CD14-positive monocyte (primary cell): ENCODE data around the gene PPID. TPM values are rescaled to one million over a fixed set of nuclear protein-coding genes. Genes with fewer than 3 reads are reported as not detected.
A peak's percentile ranks its signal among the peaks of the same experiment; 100 is the strongest.
"Not testable (repeated sequence)": the region's sequence is repeated elsewhere in the genome, so short reads cannot be mapped to it uniquely, and the experiment has no call there.

ENCODE experiments used
- DNase-seq, 3 donors: peaks; one replicate each; pipeline ENCODE4 v3.0.0-alpha.2; 2011 to 2022
- H2AFZ ChIP-seq: 2 replicates; pipeline ENCODE4 v1.6.0; 2012; ENCODE audit warnings: mild to moderate bottlenecking, low read depth, low read length, inconsistent platforms; ENCODE audit not compliant: insufficient read depth, poor library complexity, severe bottlenecking
- H3K27ac ChIP-seq, 2 donors: 1 replicate in 1 of 2; 2 replicates in 1 of 2; pipeline ENCODE4 v1.5.1; 2012 to 2013; ENCODE audit warnings: low read length in 2 of 2, control low read depth in 1 of 2, inconsistent platforms in 1 of 2, low read depth in 1 of 2, mild to moderate bottlenecking in 1 of 2
- H3K27me3 ChIP-seq, 2 donors: one replicate each; pipeline versions ENCODE4 v1.6.0 to v1.6.1; 2011 to 2013; ENCODE audit warnings: low read length in 2 of 2; ENCODE audit not compliant: control insufficient read depth in 2 of 2, insufficient read depth in 2 of 2
- H3K36me3 ChIP-seq, 2 donors: replicated peaks in 1 of 2; 1 replicate in 1 of 2; 2 replicates in 1 of 2; pipeline versions ENCODE4 v1.5.1 to v1.6.1; 2012 to 2013; ENCODE audit warnings: low read length in 2 of 2, control low read depth in 1 of 2, inconsistent platforms in 1 of 2, mild to moderate bottlenecking in 1 of 2; ENCODE audit not compliant: insufficient read depth in 2 of 2, control insufficient read depth in 1 of 2
- H3K4me1 ChIP-seq, 2 donors: 1 replicate in 1 of 2; 2 replicates in 1 of 2; pipeline versions ENCODE4 v1.5.1 to v1.6.1; 2012 to 2013; ENCODE audit warnings: low read length in 2 of 2, control low read depth in 1 of 2, inconsistent platforms in 1 of 2, mild to moderate bottlenecking in 1 of 2, moderate library complexity in 1 of 2; ENCODE audit not compliant: insufficient read depth in 2 of 2, control insufficient read depth in 1 of 2
- H3K4me2 ChIP-seq: replicated peaks from 2 replicates; pipeline ENCODE3; 2012; ENCODE audit warnings: low read length, moderate library complexity, mild to moderate bottlenecking; ENCODE audit not compliant: poor library complexity, severe bottlenecking; ENCODE audit errors: extremely low read depth
- H3K4me3 ChIP-seq, 3 experiments: fragments of 200-600 bp in 1 of 3; sonication (generic) in 1 of 3; replicated peaks in 1 of 3; 1 replicate in 2 of 3; 2 replicates in 1 of 3; pipeline ENCODE4 v1.5.1; 2011 to 2013; ENCODE audit warnings: low read length in 3 of 3, mild to moderate bottlenecking in 3 of 3, control low read depth in 2 of 3, low read depth in 2 of 3, inconsistent platforms in 1 of 3, moderate library complexity in 1 of 3
- H3K79me2 ChIP-seq: 2 replicates; pipeline ENCODE4 v1.6.0; 2012; ENCODE audit warnings: mild to moderate bottlenecking, control low read depth, inconsistent platforms, low read length, moderate library complexity; ENCODE audit not compliant: insufficient read depth
- H3K9ac ChIP-seq: 2 replicates; pipeline ENCODE4 v1.6.0; 2017; ENCODE audit warnings: low read length, mild to moderate bottlenecking; ENCODE audit not compliant: insufficient read depth, poor library complexity, severe bottlenecking
- H3K9me3 ChIP-seq, 2 donors: replicated peaks in 1 of 2; 1 replicate in 1 of 2; 2 replicates in 1 of 2; pipeline versions ENCODE4 v1.5.1 to v1.6.1; 2012 to 2013; ENCODE audit warnings: low read length in 2 of 2, control low read depth in 1 of 2; ENCODE audit not compliant: control insufficient read depth in 1 of 2, insufficient read depth in 1 of 2
- H4K20me1 ChIP-seq: 2 replicates; pipeline ENCODE4 v1.6.0; 2012; ENCODE audit warnings: mild to moderate bottlenecking, low read length, control low read depth, moderate library complexity; ENCODE audit not compliant: insufficient read depth
- H3K27ac Mint-ChIP-seq, 7 donors: one replicate each; pipeline ENCODE4 v1.8.0; 2020; ENCODE audit warnings: mild to moderate bottlenecking in 7 of 7, mixed read lengths in 7 of 7, moderate library complexity in 6 of 7, inconsistent platforms in 2 of 7
- H3K27me3 Mint-ChIP-seq, 3 donors: one replicate each; pipeline ENCODE4 v1.8.0; 2021 to 2022; ENCODE audit warnings: low read depth in 3 of 3, mild to moderate bottlenecking in 3 of 3, mixed read lengths in 3 of 3, moderate library complexity in 3 of 3, inconsistent platforms in 1 of 3
- H3K36me3 Mint-ChIP-seq, 2 donors: one replicate each; pipeline ENCODE4 v1.8.0; 2020; ENCODE audit warnings: mixed read lengths in 2 of 2, inconsistent platforms in 1 of 2, mild to moderate bottlenecking in 1 of 2
- H3K4me1 Mint-ChIP-seq: one replicate; pipeline ENCODE4 v1.8.0; 2020; ENCODE audit warnings: mild to moderate bottlenecking, mixed read lengths
- H3K4me3 Mint-ChIP-seq, 2 donors: one replicate each; pipeline ENCODE4 v1.8.0; 2020; ENCODE audit warnings: mild to moderate bottlenecking in 2 of 2, mixed read lengths in 2 of 2, moderate library complexity in 1 of 2
- H3K9me3 Mint-ChIP-seq, 7 donors: one replicate each; pipeline ENCODE4 v1.8.0; 2020 to 2022; ENCODE audit warnings: mixed read lengths in 7 of 7, mild to moderate bottlenecking in 6 of 7, moderate library complexity in 6 of 7, inconsistent platforms in 2 of 7
- WGBS: methylation state at CpG from one replicate; pipeline ENCODE4 v1.1.5; 2013; ENCODE audit warnings: missing lambda C conversion rate; ENCODE audit not compliant: insufficient coverage; 5-methylcytosine and 5-hydroxymethylcytosine counted together
- intact Hi-C, 2 donors: fragments of 100-400 bp; cut with micrococcal nuclease; formaldehyde crosslinking; loops; one replicate each; pipeline versions ENCODE4 v1.15.0 to v1.15.1; 2023
- polyA plus RNA-seq, 3 donors: library from polyadenylated mRNA; depleted of rRNA in 1 of 3; unstranded in 2 of 3; stranded (reverse) in 1 of 3; fragments of 300-500 nt in 2 of 3; fragments of >200 nt in 1 of 3; fragmentation: Illumina TruSeq in 2 of 3; gene quantifications; 1 replicate in 2 of 3; 2 replicates in 1 of 3; pipeline ENCODE4 v1.2.3, GENCODE V29; 2012 to 2021
- TF ChIP-seq, protein P1 (sequence below): fragments of 200-600 bp; IDR thresholded peaks from one replicate; pipeline ENCODE4 v1.8.0; 2022; ENCODE audit warnings: antibody characterized with exemption, mild to moderate bottlenecking

PPID gene
- polyA plus RNA-seq, 3 donors: 11.0 to 30.5 (median 18.1) TPM

DNA sequence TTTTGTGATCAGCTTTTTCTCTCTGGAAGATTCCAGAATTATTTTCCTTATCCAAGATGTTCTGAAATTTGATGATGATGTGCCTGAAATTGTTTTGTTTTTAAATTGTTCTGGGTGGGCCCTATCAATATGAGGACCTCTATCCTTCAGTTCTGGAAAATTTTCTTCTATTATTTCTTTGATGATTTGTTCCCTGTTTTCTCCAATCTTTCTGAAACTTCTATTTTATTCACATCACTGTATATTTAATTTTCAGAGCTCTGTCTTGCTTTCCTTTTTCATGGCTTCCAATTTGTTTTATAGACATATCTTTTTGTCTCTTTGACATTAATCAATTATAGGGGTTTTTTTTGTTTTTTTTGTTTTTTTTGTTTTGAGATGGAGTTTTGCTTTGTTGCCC, 33.4 kb upstream of the PPID start:
- Mint-ChIP-seq H3K27me3 (peaks cover 0 to 8% (median 2%) of the 10 kb centered on the region in 3 donors), H3K27ac (no peak overlapping the region), H3K4me1 (peaks cover 9% of the 10 kb centered on the region), H3K4me3 (no peak overlapping the region), H3K9me3 (peaks cover 2 to 11% (median 7%) of the 10 kb centered on the region in 7 donors), H3K36me3 (no peaks in the 10 kb centered on the region)
- Histone ChIP-seq H3K27ac (no peak overlapping the region), H2AFZ (no peak overlapping the region), H3K9me3 (no peaks in the 10 kb centered on the region), H3K36me3 (no peaks in the 10 kb centered on the region), H3K27me3 (no peaks in the 10 kb centered on the region), H3K79me2 (no peaks in the 10 kb centered on the region), H3K4me3 (no peak overlapping the region), H4K20me1 (no peaks in the 10 kb centered on the region), H3K4me1 (no peaks in the 10 kb centered on the region), H3K4me2 (no peak overlapping the region), H3K9ac (no peak overlapping the region)
- no peak for DNase-seq
- TF ChIP-seq, protein P1, sequence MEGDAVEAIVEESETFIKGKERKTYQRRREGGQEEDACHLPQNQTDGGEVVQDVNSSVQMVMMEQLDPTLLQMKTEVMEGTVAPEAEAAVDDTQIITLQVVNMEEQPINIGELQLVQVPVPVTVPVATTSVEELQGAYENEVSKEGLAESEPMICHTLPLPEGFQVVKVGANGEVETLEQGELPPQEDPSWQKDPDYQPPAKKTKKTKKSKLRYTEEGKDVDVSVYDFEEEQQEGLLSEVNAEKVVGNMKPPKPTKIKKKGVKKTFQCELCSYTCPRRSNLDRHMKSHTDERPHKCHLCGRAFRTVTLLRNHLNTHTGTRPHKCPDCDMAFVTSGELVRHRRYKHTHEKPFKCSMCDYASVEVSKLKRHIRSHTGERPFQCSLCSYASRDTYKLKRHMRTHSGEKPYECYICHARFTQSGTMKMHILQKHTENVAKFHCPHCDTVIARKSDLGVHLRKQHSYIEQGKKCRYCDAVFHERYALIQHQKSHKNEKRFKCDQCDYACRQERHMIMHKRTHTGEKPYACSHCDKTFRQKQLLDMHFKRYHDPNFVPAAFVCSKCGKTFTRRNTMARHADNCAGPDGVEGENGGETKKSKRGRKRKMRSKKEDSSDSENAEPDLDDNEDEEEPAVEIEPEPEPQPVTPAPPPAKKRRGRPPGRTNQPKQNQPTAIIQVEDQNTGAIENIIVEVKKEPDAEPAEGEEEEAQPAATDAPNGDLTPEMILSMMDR: no peak
- intact Hi-C loops: no loop called here

DNA sequence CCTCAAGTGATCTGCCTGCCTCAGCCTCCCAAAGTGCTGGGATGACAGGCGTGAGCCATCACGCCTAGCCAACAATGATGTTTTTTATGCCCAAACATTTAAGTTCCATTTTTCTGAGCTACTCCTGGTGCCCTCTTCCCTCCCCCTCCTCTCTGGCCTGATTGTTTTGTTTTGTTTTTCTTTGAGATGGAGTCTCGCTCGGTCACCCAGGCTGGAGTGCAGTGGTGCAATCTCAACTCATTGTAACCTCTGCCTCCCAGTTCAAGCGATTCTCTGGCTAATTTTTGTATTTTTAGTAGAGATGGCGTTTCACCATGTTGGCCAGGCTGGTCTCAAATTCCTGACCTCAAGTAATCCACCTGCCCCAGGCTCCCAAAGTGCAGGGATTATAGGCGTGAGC, 32.6 kb upstream of the PPID start:
- H3K27me3 Mint-ChIP-seq, H3K9ac ChIP-seq, H3K27ac ChIP-seq, H3K27me3 ChIP-seq, H3K4me3 Mint-ChIP-seq, DNase-seq, H3K4me3 ChIP-seq, H3K4me1 Mint-ChIP-seq, intact Hi-C loops, H3K9me3 ChIP-seq, H2AFZ ChIP-seq, H3K4me1 ChIP-seq, H3K36me3 Mint-ChIP-seq, H3K79me2 ChIP-seq, H4K20me1 ChIP-seq, H3K4me2 ChIP-seq, H3K36me3 ChIP-seq: not testable (repeated sequence)
- H3K27ac Mint-ChIP-seq: peak overlapping the region in 1 of 7 donors; percentile 58
- WGBS: 91% methylated on average over 1 of the region's 7 CpGs
- H3K9me3 Mint-ChIP-seq: peaks cover 2 to 11% (median 7%) of the 10 kb centered on the region in 7 donors
